Activated CD4-positive, alpha-beta T cell treated with anti-CD3 and anti-CD28 coated beads, Interleukin-2, amount 50 U/mL, for 24 hours (primary cell): Measurements from ENCODE around the gene PEAK3.

Experiments
- DNase-seq, 2 donors: peaks; one replicate each; pipeline ENCODE4 v3.0.0-alpha.2; 2020; ENCODE audit warnings: low read depth in 1 of 2, low spot score in 1 of 2

Gene PEAK3

GRCh38 chr19:2251106-2252054 lies 30.6 kb downstream of the PEAK3 start:
- no peak for DNase-seq

- DNase-seq: no peak
Measured at GRCh38 chr19:2250766-2251105, 31.2 kb downstream of the PEAK3 start.

GRCh38 chr19:2249880-2250765 lies 31.9 kb downstream of the PEAK3 start:
- DNase-seq: no peak

- DNase-seq: no peak
Measured at GRCh38 chr19:2249010-2249866, 32.7 kb downstream of the PEAK3 start, which contains the start of gene AMH. Gene AMH, plus strand, starts transcription at chr19:2249323. Its CDS starts 10 bp downstream, at chr19:2249333.

GRCh38 chr19:2248136-2249009 lies 33.6 kb downstream of the PEAK3 start:
- DNase-seq: no peak

- DNase-seq: no peak
Measured at GRCh38 chr19:2247433-2248101, 34.4 kb downstream of the PEAK3 start.

- DNase-seq: no peak
Measured at GRCh38 chr19:2246801-2247361, 35.1 kb downstream of the PEAK3 start.

GRCh38 chr19:2246014-2246620 lies 35.9 kb downstream of the PEAK3 start:
- DNase-seq: no peak

GRCh38 chr19:2245273-2245672 lies 36.7 kb downstream of the PEAK3 start:
- DNase-seq: no peak

GRCh38 chr19:2244486-2244885 lies 37.5 kb downstream of the PEAK3 start:
- no peak for DNase-seq

- no peak for DNase-seq
Measured at GRCh38 chr19:2244125-2244411, 37.9 kb downstream of the PEAK3 start.

- DNase-seq: no peak
Measured at GRCh38 chr19:2243274-2244124, 38.5 kb downstream of the PEAK3 start.

- DNase-seq: no peak
Measured at GRCh38 chr19:2242816-2243215, 39.2 kb downstream of the PEAK3 start.

GRCh38 chr19:2242092-2242537 lies 39.9 kb downstream of the PEAK3 start:
- DNase-seq: no peak

GRCh38 chr19:2240881-2241760 lies 40.9 kb downstream of the PEAK3 start:
- no peak for DNase-seq

- DNase-seq: no peak
Measured at GRCh38 chr19:2239771-2240770, 41.9 kb downstream of the PEAK3 start.
